Parathyroid adenoma (tissue), 2 donors: ENCODE data around the gene DLGAP1.
"Not testable (repeated sequence)": the region's sequence is repeated elsewhere in the genome, so short reads cannot be mapped to it uniquely, and the experiment has no call there.

Experiments used
- H2AFZ ChIP-seq: fragments of 300-600 bp; sonication (generic); one replicate; pipeline ENCODE4 v1.7.0; 2017; ENCODE audit warnings: antibody characterized with exemption, mild to moderate bottlenecking
- H3K27ac ChIP-seq: fragments of 300-600 bp; sonication (generic); one replicate; pipeline ENCODE4 v1.7.0; 2017
- H3K27me3 ChIP-seq: fragments of 300-600 bp; sonication (generic); one replicate; pipeline ENCODE4 v1.7.0; 2017; ENCODE audit warnings: low read length; ENCODE audit not compliant: control insufficient read depth, insufficient read depth
- H3K36me3 ChIP-seq: fragments of 300-600 bp; sonication (generic); one replicate; pipeline ENCODE4 v1.7.0; 2017; ENCODE audit warnings: low read length; ENCODE audit not compliant: control insufficient read depth, insufficient read depth
- H3K4me1 ChIP-seq: fragments of 300-600 bp; sonication (generic); one replicate; pipeline ENCODE4 v1.7.0; 2017; ENCODE audit warnings: control low read depth
- H3K4me2 ChIP-seq: fragments of 300-600 bp; sonication (generic); one replicate; pipeline ENCODE4 v1.7.0; 2017; ENCODE audit warnings: low read length
- H3K4me3 ChIP-seq: fragments of 300-600 bp; sonication (generic); one replicate; pipeline ENCODE4 v1.7.0; 2017; ENCODE audit warnings: low read depth, low read length
- H3K79me2 ChIP-seq: fragments of 300-600 bp; sonication (generic); one replicate; pipeline ENCODE4 v1.7.0; 2017; ENCODE audit warnings: control low read depth
- H3K9ac ChIP-seq: fragments of 300-600 bp; sonication (generic); one replicate; pipeline ENCODE4 v1.7.0; 2017; ENCODE audit warnings: mild to moderate bottlenecking
- H3K9me3 ChIP-seq: fragments of 300-600 bp; sonication (generic); one replicate; pipeline ENCODE4 v1.7.0; 2017; ENCODE audit warnings: low read length; ENCODE audit not compliant: control insufficient read depth
- TF ChIP-seq, protein P1 (sequence below): fragments of 300-600 bp; sonication (generic); IDR thresholded peaks from one replicate; pipeline ENCODE4 v1.7.0; 2017; ENCODE audit warnings: antibody characterized with exemption, mild to moderate bottlenecking
- donor health status: primary hyperparathyroidism.

Gene DLGAP1

DNA sequence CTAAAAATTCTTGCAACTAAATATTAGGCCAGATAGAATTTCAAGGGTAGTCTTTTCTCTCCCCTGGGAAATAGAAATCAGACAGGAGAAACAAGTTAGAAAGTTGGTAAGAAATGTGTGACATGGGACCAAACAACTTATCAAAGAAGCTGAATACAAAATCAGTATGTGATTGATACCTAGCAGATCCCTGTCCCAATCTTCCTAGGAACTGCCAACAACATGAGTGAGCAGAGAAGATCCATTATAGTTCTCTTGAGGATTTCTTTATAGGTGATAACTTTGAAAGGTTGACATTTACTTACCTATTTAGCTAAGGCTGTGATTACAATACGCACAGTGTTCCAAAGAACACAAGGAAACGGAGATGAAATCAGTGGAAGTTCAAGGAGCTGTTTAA lies 162.4 kb downstream of the DLGAP1 start:
- Histone ChIP-seq H3K36me3 (no peaks in the 10 kb centered on the region), H3K27ac (no peak overlapping the region), H3K4me2 (no peak overlapping the region), H3K9ac (no peak overlapping the region), H3K4me3 (no peak overlapping the region), H3K79me2 (no peaks in the 10 kb centered on the region), H3K27me3 (no peaks in the 10 kb centered on the region), H3K4me1 (no peaks in the 10 kb centered on the region), H2AFZ (no peak overlapping the region), H3K9me3 (no peaks in the 10 kb centered on the region)
- TF ChIP-seq, protein P1, sequence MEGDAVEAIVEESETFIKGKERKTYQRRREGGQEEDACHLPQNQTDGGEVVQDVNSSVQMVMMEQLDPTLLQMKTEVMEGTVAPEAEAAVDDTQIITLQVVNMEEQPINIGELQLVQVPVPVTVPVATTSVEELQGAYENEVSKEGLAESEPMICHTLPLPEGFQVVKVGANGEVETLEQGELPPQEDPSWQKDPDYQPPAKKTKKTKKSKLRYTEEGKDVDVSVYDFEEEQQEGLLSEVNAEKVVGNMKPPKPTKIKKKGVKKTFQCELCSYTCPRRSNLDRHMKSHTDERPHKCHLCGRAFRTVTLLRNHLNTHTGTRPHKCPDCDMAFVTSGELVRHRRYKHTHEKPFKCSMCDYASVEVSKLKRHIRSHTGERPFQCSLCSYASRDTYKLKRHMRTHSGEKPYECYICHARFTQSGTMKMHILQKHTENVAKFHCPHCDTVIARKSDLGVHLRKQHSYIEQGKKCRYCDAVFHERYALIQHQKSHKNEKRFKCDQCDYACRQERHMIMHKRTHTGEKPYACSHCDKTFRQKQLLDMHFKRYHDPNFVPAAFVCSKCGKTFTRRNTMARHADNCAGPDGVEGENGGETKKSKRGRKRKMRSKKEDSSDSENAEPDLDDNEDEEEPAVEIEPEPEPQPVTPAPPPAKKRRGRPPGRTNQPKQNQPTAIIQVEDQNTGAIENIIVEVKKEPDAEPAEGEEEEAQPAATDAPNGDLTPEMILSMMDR, result no peak

DNA sequence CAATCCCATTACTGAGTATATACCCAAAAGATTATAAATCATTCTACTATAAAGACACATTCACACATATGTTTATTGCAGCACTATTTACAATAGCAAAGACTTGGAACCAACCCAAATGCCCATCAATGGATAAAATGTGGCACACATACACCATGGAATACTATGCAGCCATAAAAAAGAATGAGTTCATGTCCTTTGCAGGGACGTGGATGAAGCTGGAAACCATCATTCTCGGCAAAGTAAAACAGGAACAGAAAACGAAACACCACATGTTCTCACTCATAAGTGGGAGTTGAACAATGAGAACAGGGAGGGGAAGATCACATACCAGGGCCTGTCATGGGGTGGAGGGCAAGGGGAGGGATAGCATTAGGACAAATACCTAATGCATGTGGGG lies 167.8 kb downstream of the DLGAP1 start:
- not testable (repeated sequence) for H3K79me2 ChIP-seq, H3K4me1 ChIP-seq, H3K9me3 ChIP-seq, H3K27me3 ChIP-seq, H3K9ac ChIP-seq, H3K27ac ChIP-seq, H3K36me3 ChIP-seq, H3K4me3 ChIP-seq, H2AFZ ChIP-seq, H3K4me2 ChIP-seq

DNA sequence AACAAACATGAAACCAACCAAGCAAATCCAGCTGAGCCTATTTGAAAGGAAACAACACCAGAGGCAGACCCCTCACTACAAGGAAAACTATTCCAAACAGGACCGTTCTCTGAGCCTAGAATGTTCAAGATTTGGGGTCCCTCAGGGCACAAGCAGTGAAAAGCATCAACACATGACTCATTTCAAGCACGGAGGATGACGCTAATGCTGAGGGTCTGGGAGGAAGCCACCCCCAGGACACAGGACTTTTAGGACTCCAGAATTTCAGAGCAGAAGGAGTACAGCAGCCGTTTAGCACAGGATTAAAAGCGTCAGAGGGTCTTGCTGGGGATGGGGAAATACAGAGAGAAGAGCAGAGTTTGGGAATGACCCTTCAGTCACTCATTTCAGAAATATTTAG lies 168.9 kb downstream of the DLGAP1 start:
- TF ChIP-seq, protein P1, result no peak
- H3K79me2 ChIP-seq, result no peaks in the 10 kb centered on the region
- H3K36me3 ChIP-seq, result no peaks in the 10 kb centered on the region

DNA sequence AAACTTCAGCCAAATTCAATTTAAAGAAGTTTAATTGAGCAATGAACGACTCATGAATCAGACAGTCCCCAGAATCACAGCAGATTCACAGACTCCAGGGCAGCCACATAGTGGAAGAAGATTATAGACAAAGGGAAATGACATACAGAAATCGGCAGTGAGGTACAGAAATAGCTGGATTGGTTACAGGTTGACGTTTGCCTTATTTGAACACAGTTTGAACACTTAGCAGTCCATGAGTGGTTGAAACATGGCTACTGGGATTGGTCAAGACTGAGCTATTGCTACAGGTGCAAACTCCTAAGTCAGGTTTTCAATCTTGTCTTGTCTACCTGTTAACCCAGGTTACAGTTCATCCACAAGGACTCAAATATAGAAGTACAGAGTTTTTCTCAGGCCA lies 169.6 kb downstream of the DLGAP1 start:
- Histone ChIP-seq H2AFZ (no peak overlapping the region), H3K9me3 (no peaks in the 10 kb centered on the region), H3K27ac (no peak overlapping the region), H3K27me3 (no peaks in the 10 kb centered on the region), H3K36me3 (no peaks in the 10 kb centered on the region), H3K9ac (no peak overlapping the region), H3K4me3 (no peak overlapping the region), H3K4me1 (no peaks in the 10 kb centered on the region), H3K4me2 (no peak overlapping the region), H3K79me2 (no peaks in the 10 kb centered on the region)
- TF ChIP-seq, protein P1, result no peak

More for the DNA sequence above, 168.9 kb downstream of the DLGAP1 start:
- Histone ChIP-seq H3K9me3 (no peaks in the 10 kb centered on the region), H3K4me2 (no peak overlapping the region), H3K4me3 (no peak overlapping the region), H3K27me3 (no peaks in the 10 kb centered on the region), H3K27ac (no peak overlapping the region), H2AFZ (no peak overlapping the region), H3K4me1 (no peaks in the 10 kb centered on the region), H3K9ac (no peak overlapping the region)

DNA sequence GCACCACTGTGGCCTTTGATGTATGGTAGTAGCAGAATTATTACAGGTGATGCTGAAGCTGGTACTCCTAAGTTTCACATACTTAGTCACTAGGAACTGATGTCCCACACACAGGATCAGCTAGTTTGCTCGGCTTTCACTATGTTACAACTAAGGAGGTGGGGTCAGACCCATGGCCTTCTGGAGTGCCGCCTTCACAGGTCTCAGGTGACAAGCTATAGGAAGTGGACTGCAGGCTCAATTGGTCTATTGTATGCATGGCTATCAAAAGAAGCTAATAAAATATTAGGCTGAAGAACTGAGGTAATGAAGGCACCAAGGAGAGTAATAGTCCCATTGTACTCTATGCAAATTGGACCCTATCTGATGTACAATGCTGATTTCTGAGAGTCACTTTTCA lies 170.6 kb downstream of the DLGAP1 start:
- no peak overlapping the region for H2AFZ ChIP-seq
- H3K4me2 ChIP-seq, result no peak overlapping the region
- no peak overlapping the region for H3K9ac ChIP-seq
- no peaks in the 10 kb centered on the region for H3K27me3 ChIP-seq
- TF ChIP-seq, protein P1, result no peak
- H3K36me3 ChIP-seq, result no peaks in the 10 kb centered on the region
- H3K9me3 ChIP-seq, result no peaks in the 10 kb centered on the region
- no peaks in the 10 kb centered on the region for H3K4me1 ChIP-seq
- H3K79me2 ChIP-seq, result no peaks in the 10 kb centered on the region
- no peak overlapping the region for H3K27ac ChIP-seq
- H3K4me3 ChIP-seq, result no peak overlapping the region
